Adrenal gland (tissue), 5 donors: Measurements from ENCODE around the gene ZSCAN9.

Experiments
- POLR2A ChIP-seq, 2 donors: fragments of 450-650 bp; IDR thresholded peaks; one replicate each; pipeline ENCODE4 v1.6.1; 2017; ENCODE audit warnings: antibody characterized with exemption in 2 of 2, mild to moderate bottlenecking in 2 of 2, moderate library complexity in 1 of 2
- TF ChIP-seq, protein P1 (sequence below), 6 experiments: fragments of 450-650 bp in 4 of 6; fragments of 200-600 bp in 2 of 6; sonication (generic) in 1 of 6; IDR thresholded peaks; 1 replicate in 5 of 6; 2 replicates in 1 of 6; pipeline versions ENCODE4 v1.5.1 to v1.8.0; 2016 to 2021; ENCODE audit warnings: antibody characterized with exemption in 6 of 6, mild to moderate bottlenecking in 2 of 6, moderate library complexity in 1 of 6
- donor health status: DM: no; HTN: no; CAD: no.

GRCh38 chr6:28245206-28245941 lies 20.3 kb downstream of the ZSCAN9 start:
- TF ChIP-seq, protein P1, sequence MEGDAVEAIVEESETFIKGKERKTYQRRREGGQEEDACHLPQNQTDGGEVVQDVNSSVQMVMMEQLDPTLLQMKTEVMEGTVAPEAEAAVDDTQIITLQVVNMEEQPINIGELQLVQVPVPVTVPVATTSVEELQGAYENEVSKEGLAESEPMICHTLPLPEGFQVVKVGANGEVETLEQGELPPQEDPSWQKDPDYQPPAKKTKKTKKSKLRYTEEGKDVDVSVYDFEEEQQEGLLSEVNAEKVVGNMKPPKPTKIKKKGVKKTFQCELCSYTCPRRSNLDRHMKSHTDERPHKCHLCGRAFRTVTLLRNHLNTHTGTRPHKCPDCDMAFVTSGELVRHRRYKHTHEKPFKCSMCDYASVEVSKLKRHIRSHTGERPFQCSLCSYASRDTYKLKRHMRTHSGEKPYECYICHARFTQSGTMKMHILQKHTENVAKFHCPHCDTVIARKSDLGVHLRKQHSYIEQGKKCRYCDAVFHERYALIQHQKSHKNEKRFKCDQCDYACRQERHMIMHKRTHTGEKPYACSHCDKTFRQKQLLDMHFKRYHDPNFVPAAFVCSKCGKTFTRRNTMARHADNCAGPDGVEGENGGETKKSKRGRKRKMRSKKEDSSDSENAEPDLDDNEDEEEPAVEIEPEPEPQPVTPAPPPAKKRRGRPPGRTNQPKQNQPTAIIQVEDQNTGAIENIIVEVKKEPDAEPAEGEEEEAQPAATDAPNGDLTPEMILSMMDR (IDR thresholded peaks at IDR 0.05): no peak
- no peak for TF ChIP-seq POLR2A (IDR thresholded peaks at IDR 0.05)
